Measurements from ENCODE around the gene LSM2. TPM values are rescaled to one million over a fixed set of nuclear protein-coding genes. Genes with fewer than 3 reads are reported as not detected.

The LSM2 gene
- 73.8 and 83.4 TPM in 2 replicates for total RNA-seq

DNA sequence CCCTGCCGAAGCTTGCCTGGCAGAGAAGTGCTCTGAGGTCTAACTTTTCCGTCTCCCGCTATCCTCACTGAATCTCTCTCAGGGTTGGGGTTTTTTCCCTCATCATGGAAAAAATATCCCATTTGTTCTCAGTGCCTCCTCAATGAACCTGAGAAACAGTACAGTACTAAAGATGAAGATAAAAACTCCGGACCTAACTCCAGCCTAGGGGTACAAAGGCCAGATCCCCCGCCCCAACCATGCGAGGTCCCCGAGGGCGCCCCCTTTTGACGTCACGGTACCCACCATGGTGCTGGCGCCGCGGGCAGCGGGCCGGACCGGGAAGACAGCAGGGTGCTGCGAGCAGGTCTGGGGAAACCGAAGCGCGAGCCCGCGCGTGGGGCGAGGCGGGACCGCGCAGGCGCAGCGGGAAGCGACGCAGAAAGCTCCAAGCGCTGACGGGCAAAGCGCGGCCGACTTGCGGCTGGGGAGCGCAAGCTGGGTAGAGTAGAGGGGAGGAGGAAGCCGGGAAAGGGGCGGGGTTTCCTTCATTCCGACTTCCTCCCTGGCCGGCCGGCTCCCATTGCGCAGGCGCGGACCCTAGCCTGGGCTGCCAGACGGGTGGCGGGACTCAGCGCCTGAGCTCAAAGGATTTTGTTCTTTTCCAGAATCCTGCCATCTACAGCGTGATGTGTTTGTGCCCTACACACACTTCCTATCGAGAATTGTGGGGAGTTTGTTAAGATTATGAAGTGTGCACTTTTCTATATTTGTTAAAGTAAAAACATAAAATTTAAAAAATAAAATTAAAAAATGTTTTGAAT lies at the start of gene LSM2:
Gene LSM2 (minus strand): TSS at position 497 of the 803 bp plus-strand sequence. CDS start 209 bp downstream, at position 288.

DNA sequence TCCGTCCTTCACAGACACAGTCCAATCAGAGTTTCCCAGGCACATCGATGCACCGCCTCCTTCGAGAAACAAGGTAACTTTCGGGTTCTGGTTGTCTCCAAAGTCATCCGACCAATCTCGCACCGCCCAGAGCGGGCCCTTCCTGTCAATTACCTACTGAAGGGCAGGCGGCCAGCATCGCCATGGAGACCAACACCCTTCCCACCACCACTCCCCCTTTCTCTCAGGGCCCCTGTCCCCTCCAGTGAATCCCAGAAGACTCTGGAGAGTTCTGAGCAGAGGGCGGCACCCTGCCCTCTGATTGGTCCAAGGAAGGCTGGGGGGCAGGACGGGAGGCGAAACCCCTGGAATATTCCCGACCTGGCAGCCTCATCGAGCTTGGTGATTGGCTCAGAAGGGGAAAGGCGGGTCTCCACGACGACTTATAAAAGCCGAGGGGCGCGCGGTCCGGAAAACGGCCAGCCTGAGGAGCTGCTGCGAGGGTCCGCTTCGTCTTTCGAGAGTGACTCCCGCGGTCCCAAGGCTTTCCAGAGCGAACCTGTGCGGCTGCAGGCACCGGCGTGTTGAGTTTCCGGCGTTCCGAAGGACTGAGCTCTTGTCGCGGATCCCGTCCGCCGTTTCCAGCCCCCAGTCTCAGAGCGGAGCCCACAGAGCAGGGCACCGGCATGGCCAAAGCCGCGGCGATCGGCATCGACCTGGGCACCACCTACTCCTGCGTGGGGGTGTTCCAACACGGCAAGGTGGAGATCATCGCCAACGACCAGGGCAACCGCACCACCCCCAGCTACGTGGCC lies 20.7 kb upstream of the LSM2 start, which contains the start of gene HSPA1B:
Gene HSPA1B (plus strand): TSS at position 453 of the 794 bp plus-strand sequence. CDS start 213 bp downstream, at position 666.

DNA sequence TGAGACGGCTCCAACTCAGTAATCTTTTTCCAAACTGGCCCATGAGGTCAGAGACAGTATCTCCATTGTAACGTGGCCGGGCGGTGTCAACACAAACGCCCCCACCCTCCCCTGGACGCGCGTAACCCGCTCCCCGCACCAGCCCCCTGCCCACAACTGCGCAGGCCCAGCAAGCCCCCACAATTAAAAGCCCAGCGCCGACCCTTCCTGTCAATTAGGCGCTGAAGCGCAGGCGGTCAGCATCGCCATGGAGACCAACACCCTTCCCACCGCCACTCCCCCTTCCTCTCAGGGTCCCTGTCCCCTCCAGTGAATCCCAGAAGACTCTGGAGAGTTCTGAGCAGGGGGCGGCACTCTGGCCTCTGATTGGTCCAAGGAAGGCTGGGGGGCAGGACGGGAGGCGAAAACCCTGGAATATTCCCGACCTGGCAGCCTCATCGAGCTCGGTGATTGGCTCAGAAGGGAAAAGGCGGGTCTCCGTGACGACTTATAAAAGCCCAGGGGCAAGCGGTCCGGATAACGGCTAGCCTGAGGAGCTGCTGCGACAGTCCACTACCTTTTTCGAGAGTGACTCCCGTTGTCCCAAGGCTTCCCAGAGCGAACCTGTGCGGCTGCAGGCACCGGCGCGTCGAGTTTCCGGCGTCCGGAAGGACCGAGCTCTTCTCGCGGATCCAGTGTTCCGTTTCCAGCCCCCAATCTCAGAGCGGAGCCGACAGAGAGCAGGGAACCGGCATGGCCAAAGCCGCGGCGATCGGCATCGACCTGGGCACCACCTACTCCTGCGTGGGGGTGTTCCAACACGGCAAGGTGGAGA lies 8.5 kb upstream of the LSM2 start, which contains the start of the genes HSPA1A and HSPA1L:
Gene HSPA1A (plus strand): TSS at position 519 of the 814 bp plus-strand sequence. CDS start 214 bp downstream, at position 733.
Gene HSPA1L (minus strand): TSS at position 259 of the 814 bp plus-strand sequence. CDS start 3,311 bp downstream, outside the sequence.

DNA sequence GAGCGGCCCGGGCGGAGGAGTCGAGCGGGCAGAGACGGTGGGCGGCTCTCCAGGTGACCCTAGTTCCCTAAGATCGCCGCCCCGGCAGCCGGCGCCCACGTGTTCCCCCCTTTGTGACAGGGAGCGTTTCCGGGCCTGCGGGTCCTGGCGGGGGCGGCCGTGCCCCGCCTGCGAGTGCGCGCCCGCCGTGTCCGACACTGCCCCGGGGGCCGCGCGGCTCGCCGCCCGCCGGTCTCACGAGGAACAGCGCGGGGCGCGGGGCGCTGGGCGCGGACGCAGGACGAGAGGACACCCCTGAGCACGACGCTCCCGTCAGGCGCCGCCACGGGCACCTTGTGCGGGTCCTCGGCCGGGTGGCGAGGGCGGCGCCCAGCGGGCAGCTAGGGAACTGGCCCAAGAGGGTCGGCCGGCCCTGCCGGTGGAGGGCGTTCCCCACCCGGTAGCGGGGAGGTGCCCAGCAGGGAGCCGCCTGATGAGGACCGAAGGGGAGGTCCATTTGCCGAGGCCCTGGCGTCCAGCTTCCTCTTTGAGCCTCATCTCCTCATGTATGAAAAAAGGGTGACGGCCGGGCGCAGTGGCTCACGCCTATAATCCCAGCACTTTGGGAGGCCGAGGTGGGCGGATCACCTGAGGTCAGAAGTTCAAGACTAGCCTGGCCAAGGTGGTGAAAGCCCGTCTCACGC lies 11.0 kb downstream of the LSM2 start, which contains the start of gene VARS1:
Gene VARS1 (minus strand): TSS at position 137 of the 683 bp plus-strand sequence. CDS start 535 bp downstream, outside the sequence.

DNA sequence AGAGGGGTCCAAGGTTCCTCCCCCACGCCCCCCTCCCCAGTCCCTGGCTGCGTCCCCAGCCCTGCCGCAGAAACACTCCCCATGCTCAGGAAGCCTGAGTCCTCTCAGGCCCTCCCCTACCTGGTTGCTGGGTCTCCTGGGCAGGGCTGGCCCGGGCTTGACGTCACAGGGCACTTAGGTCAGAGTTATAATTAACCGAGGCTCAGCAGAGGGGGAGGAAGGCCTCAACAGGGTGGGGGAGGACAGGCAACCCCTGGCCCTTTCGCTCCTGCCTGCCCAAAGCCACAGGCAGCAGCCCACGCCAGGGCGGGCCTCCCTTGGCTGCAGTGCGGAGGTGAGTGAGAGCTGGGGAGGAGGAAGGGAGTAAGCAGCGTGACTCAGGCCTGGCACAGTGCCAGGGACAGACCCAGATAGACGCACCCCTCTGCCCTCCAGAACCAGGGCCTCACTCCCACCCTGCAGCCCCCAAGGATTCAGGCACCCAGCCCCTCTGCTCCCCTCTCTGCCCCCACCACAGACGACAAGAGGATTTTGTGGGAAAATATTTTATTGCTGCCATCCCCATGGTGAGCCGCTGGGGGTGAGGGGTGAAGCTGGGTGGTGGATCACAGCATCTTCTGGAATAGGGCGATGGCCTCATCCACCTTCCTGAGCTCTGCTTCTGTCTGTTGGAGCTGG lies 29.6 kb downstream of the LSM2 start, which contains the start of gene VWA7:
Gene VWA7 (minus strand): TSS at position 340 of the 678 bp plus-strand sequence. CDS start 549 bp downstream, outside the sequence.

DNA sequence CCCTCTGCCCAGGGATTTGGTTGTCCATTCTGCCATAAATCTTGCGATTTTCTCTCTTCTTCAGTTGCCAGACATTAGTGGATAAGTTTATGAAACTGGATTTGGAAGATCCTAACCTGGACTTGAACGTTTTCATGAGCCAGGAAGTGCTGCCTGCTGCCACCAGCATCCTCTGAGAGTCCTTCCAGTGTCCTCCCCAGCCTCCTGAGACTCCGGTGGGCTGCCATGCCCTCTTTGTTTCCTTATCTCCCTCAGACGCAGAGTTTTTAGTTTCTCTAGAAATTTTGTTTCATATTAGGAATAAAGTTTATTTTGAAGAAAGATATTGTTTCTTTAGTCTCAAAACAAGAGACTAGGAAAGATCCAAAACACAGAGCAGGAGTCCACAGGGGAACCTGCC lies 44.4 kb downstream of the LSM2 start, which contains the start of gene SAPCD1:
Gene SAPCD1 (plus strand): TSS at position 301 of the 400 bp plus-strand sequence. CDS start 399 bp downstream, outside the sequence.

Other genes starting within 250 kb of the LSM2 start
- gene LTA, start 234.7 kb downstream of the LSM2 start, total RNA-seq: not detected in 2 replicates
- 0.23 and 0.28 TPM in 2 replicates for gene TNF, start 231.4 kb downstream of the LSM2 start, total RNA-seq
- 0.85 and 1.5 TPM in 2 replicates for gene LTB, start 224.5 kb downstream of the LSM2 start, total RNA-seq
- not detected in 2 replicates for gene LST1, start 220.7 kb downstream of the LSM2 start, total RNA-seq
- not detected in 2 replicates for gene NCR3, start 214.0 kb downstream of the LSM2 start, total RNA-seq
- gene AIF1, start 191.7 kb downstream of the LSM2 start, total RNA-seq: not detected in 2 replicates
- 63.4 and 119 TPM in 2 replicates for gene PRRC2A, start 186.3 kb downstream of the LSM2 start, total RNA-seq
- 200 and 272 TPM in 2 replicates for gene BAG6, start 154.3 kb downstream of the LSM2 start, total RNA-seq
- 2.3 and 3.9 TPM in 2 replicates for gene APOM, start 151.1 kb downstream of the LSM2 start, total RNA-seq
- 17.0 and 18.1 TPM in 2 replicates for gene C6orf47, start 146.2 kb downstream of the LSM2 start, total RNA-seq
- 14.5 and 14.7 TPM in 2 replicates for gene GPANK1, start 142.0 kb downstream of the LSM2 start, total RNA-seq
- gene CSNK2B, start 140.9 kb downstream of the LSM2 start, total RNA-seq: 236 and 271 TPM in 2 replicates
- gene LY6G5B, start 137.0 kb downstream of the LSM2 start, total RNA-seq: 0.60 and 2.1 TPM in 2 replicates
- gene LY6G5C, start 125.9 kb downstream of the LSM2 start, total RNA-seq: 0.42 and 0.79 TPM in 2 replicates
- gene ABHD16A, start 103.6 kb downstream of the LSM2 start, total RNA-seq: 26.8 and 31.6 TPM in 2 replicates
- gene LY6G6F, start 100.1 kb downstream of the LSM2 start, total RNA-seq: not detected in 2 replicates
- gene LY6G6D, start 91.6 kb downstream of the LSM2 start, total RNA-seq: not detected in 2 replicates
- 1.5 and 3.7 TPM in 2 replicates for gene LY6G6C, start 85.2 kb downstream of the LSM2 start, total RNA-seq
- 0.49 TPM in 1 of 2 replicates, not detected in the other for gene MPIG6B, start 83.6 kb downstream of the LSM2 start, total RNA-seq
- 28.1 and 43.2 TPM in 2 replicates for gene DDAH2, start 77.7 kb downstream of the LSM2 start, total RNA-seq
- gene CLIC1, start 70.4 kb downstream of the LSM2 start, total RNA-seq: 445 and 657 TPM in 2 replicates
- 10.5 and 12.6 TPM in 2 replicates for gene MSH5, start 67.0 kb downstream of the LSM2 start, total RNA-seq
- 0.63 and 2.0 TPM in 2 replicates for gene SAPCD1, start 44.3 kb downstream of the LSM2 start, total RNA-seq
- gene VWA7, start 29.6 kb downstream of the LSM2 start, total RNA-seq: 1.6 and 2.8 TPM in 2 replicates
- gene VARS1, start 11.2 kb downstream of the LSM2 start, total RNA-seq: 109 and 115 TPM in 2 replicates
- 0.14 and 0.21 TPM in 2 replicates for gene HSPA1L, start 8.3 kb upstream of the LSM2 start, total RNA-seq
- gene HSPA1A, start 8.6 kb upstream of the LSM2 start, total RNA-seq: 85.4 and 93.2 TPM in 2 replicates
- 172 and 180 TPM in 2 replicates for gene HSPA1B, start 20.8 kb upstream of the LSM2 start, total RNA-seq
- gene NEU1, start 55.9 kb upstream of the LSM2 start, total RNA-seq: 34.1 and 39.3 TPM in 2 replicates
- gene SLC44A4, start 72.0 kb upstream of the LSM2 start, total RNA-seq: 4.2 and 7.5 TPM in 2 replicates
- gene EHMT2, start 90.7 kb upstream of the LSM2 start, total RNA-seq: 29.7 and 35.3 TPM in 2 replicates
- 0.46 and 0.99 TPM in 2 replicates for gene ZBTB12, start 95.1 kb upstream of the LSM2 start, total RNA-seq
- 0.21 TPM in 1 of 2 replicates, not detected in the other for gene C2, start 120.8 kb upstream of the LSM2 start, total RNA-seq
- 3.1 and 3.9 TPM in 2 replicates for gene CFB, start 139.1 kb upstream of the LSM2 start, total RNA-seq
- gene NELFE, start 152.0 kb upstream of the LSM2 start, total RNA-seq: 77.9 and 106 TPM in 2 replicates
- 42.3 and 66.5 TPM in 2 replicates for gene SKIC2, start 152.2 kb upstream of the LSM2 start, total RNA-seq
- gene DXO, start 165.2 kb upstream of the LSM2 start, total RNA-seq: 16.1 and 17.8 TPM in 2 replicates
- gene C4A, start 175.1 kb upstream of the LSM2 start, total RNA-seq: 0.05 and 1.1 TPM in 2 replicates
- gene C4B, start 207.8 kb upstream of the LSM2 start, total RNA-seq: 0.09 and 1.1 TPM in 2 replicates
- gene CYP21A2, start 231.4 kb upstream of the LSM2 start, total RNA-seq: 0.28 TPM in 1 of 2 replicates, not detected in the other